ENCODE results near the gene TMEM87A. TPM values are rescaled to one million over a fixed set of nuclear protein-coding genes. Genes with fewer than 3 reads are reported as not detected.

Gene TMEM87A
- total RNA-seq, 4 donors from 2014 or later: 106 to 187 (median 125) TPM

- 59 to 64% methylated on average over 3 of the region's 3 CpGs for WGBS, 2 donors
- H3K36me3 ChIP-seq: peaks cover 9 to 12% of the 10 kb centered on the region in 2 donors
- intact Hi-C loops (cut with DNase I): no loop called here
Observed at GRCh38 chr15:42279234-42279723, 6.0 kb upstream of the TMEM87A start.

GRCh38 chr15:42276762-42277161 lies 3.5 kb upstream of the TMEM87A start:
- no peaks in the 10 kb centered on the region for H3K9me3 ChIP-seq
- H3K27ac ChIP-seq: no peak overlapping the region
- no peaks in the 10 kb centered on the region for H3K27me3 ChIP-seq
- H3K4me1 ChIP-seq: peaks cover 16 to 21% of the 10 kb centered on the region in 2 donors
- DNase-seq: no peak
- intact Hi-C loops (cut with DNase I): no loop called here
- no peak overlapping the region for H3K4me3 ChIP-seq (replicated peaks in 1 of 3)
- TF ChIP-seq POLR2A (IDR thresholded peaks at IDR 0.05) (no peak), CTCF (IDR thresholded peaks at IDR 0.05) (no peak)
- 97 to 98% methylated on average over 2 of the region's 2 CpGs for WGBS, 2 donors
- peaks cover 9 to 12% of the 10 kb centered on the region in 2 donors for H3K36me3 ChIP-seq

More at GRCh38 chr15:42279234-42279723, 6.0 kb upstream of the TMEM87A start:
- TF ChIP-seq CTCF (IDR thresholded peaks at IDR 0.05) (no peak), POLR2A (IDR thresholded peaks at IDR 0.05) (no peak)
- Histone ChIP-seq H3K27ac (no peak overlapping the region), H3K9me3 (no peaks in the 10 kb centered on the region), H3K27me3 (no peaks in the 10 kb centered on the region), H3K4me3 (replicated peaks in 1 of 3) (no peak overlapping the region), H3K4me1 (peaks cover 8 to 14% of the 10 kb centered on the region in 2 donors)
- no peak for DNase-seq

GRCh38 chr15:42275780-42276391 lies 2.7 kb upstream of the TMEM87A start:
- Histone ChIP-seq H3K9me3 (no peaks in the 10 kb centered on the region), H3K27ac (no peak overlapping the region), H3K4me1 (peaks cover 21 to 29% of the 10 kb centered on the region in 2 donors), H3K4me3 (replicated peaks in 1 of 3) (no peak overlapping the region), H3K36me3 (peaks cover 4 to 9% of the 10 kb centered on the region in 2 donors), H3K27me3 (no peaks in the 10 kb centered on the region)
- intact Hi-C loops (cut with DNase I): no loop called here
- DNase-seq: no peak
- TF ChIP-seq CTCF (IDR thresholded peaks at IDR 0.05) (no peak), POLR2A (IDR thresholded peaks at IDR 0.05) (no peak)
- 76 to 79% methylated on average over 4 of the region's 4 CpGs for WGBS, 2 donors

GRCh38 chr15:42274702-42274989 lies 1.4 kb upstream of the TMEM87A start:
- peaks cover 21 to 36% of the 10 kb centered on the region in 2 donors for H3K4me1 ChIP-seq
- no peaks in the 10 kb centered on the region for H3K27me3 ChIP-seq
- no peaks in the 10 kb centered on the region for H3K9me3 ChIP-seq
- no peak for TF ChIP-seq CTCF (IDR thresholded peaks at IDR 0.05)
- no peak for TF ChIP-seq POLR2A (IDR thresholded peaks at IDR 0.05)
- H3K27ac ChIP-seq: peak overlapping the region; percentile 96 to 99 (median 98)
- intact Hi-C loops (cut with DNase I): no loop called here
- peak overlapping the region in 1 of 3 donors; percentile 60 for H3K4me3 ChIP-seq (replicated peaks in 1 of 3)
- H3K36me3 ChIP-seq: peaks cover 0 to 7% of the 10 kb centered on the region in 2 donors
- DNase-seq: no peak
- 71 to 76% methylated on average over 6 of the region's 6 CpGs for WGBS, 2 donors

GRCh38 chr15:42273900-42274701 lies 868 bp upstream of the TMEM87A start:
- peaks cover 0 to 1% of the 10 kb centered on the region in 2 donors for H3K36me3 ChIP-seq
- DNase-seq: peak; percentile 57
- H3K9me3 ChIP-seq: no peaks in the 10 kb centered on the region
- intact Hi-C loops (cut with DNase I): no loop called here
- WGBS, 2 donors: 8 to 9% methylated on average over 27 of the region's 27 CpGs
- H3K4me3 ChIP-seq (replicated peaks in 1 of 3): peak overlapping the region; percentile 18 to 65 (median 60)
- TF ChIP-seq POLR2A (IDR thresholded peaks at IDR 0.05): no peak
- peaks cover 21 to 36% of the 10 kb centered on the region in 2 donors for H3K4me1 ChIP-seq
- H3K27ac ChIP-seq: peak overlapping the region; percentile 96 to 99 (median 98)
- H3K27me3 ChIP-seq: no peaks in the 10 kb centered on the region

Data from thyroid gland (tissue), 4 donors.